ENCODE results near the gene ADCK2. TPM values are rescaled to one million over a fixed set of nuclear protein-coding genes. Genes with fewer than 3 reads are reported as not detected.
"Not testable (repeated sequence)": the region's sequence is repeated elsewhere in the genome, so short reads cannot be mapped to it uniquely, and the experiment has no call there.

ADCK2 gene
- total RNA-seq, 2 experiments from 2014 or later: 23.3 to 23.9 TPM

DNA sequence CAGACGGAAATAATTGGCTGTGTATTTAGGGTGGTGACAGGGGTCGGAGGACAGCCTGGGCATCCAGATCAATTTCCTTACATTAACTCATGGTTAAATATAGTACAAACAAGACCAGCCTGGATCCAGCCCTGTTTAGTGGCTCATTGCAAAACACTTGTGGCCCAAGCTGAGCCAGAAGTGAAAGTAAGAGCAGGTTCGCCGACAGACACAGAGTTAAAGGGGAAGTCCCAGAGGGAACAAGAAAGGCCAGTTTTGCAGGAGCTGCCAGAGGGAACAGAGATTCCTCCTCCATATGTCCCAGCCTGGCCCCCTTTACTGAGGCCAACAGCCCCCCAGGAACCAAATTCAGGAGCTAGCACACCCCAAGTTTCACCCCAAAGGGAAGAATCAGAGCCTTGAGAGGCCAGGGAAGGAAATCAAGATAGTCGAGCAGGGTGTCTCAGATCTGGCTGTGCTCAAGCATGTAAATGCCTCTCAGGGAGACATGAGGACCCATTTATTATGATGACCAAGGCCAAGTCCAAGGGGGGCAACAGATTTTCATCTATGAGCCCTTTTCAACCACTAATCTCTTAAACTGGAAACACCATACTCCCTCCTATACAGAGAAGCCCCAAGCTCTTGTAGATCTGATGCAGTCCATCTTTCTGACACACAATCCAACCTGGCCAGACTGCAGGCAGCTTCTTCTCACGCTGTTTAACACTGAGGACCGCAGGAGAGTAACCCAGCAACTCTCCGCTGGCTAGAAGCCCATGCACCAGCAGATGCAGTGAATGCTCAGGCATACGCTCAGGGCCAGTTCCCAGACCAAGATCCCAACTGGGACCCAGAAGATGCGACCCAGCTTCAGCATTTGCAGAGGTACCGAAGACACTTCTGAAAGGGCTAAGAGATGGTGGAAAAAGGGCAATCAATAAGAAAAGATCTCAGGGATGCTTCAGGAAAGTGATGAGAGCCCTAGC, 15.9 kb upstream of the ADCK2 start:
- DNase-seq: peak; percentile 42
- peak overlapping the region; percentile 69 for H3K27ac Mint-ChIP-seq
- no peaks in the 10 kb centered on the region for H3K9me3 Mint-ChIP-seq
- H3K4me3 Mint-ChIP-seq: peak overlapping the region; percentile 67
- no peaks in the 10 kb centered on the region for H3K36me3 Mint-ChIP-seq
- H3K27me3 Mint-ChIP-seq: peaks cover 2% of the 10 kb centered on the region
- peaks cover 18% of the 10 kb centered on the region for H3K4me1 Mint-ChIP-seq

GRCh38 chr7:140657891-140658290, 14.9 kb upstream of the ADCK2 start:
- H3K4me3 Mint-ChIP-seq: no peak overlapping the region
- no peaks in the 10 kb centered on the region for H3K36me3 Mint-ChIP-seq
- peaks cover 18% of the 10 kb centered on the region for H3K4me1 Mint-ChIP-seq
- H3K9me3 Mint-ChIP-seq: no peaks in the 10 kb centered on the region
- no peaks in the 10 kb centered on the region for H3K27me3 Mint-ChIP-seq
- no peak overlapping the region for H3K27ac Mint-ChIP-seq
- DNase-seq: no peak

GRCh38 chr7:140659856-140660255, 12.9 kb upstream of the ADCK2 start:
- peaks cover 1% of the 10 kb centered on the region for H3K9me3 Mint-ChIP-seq
- H3K4me1 Mint-ChIP-seq: peaks cover 14% of the 10 kb centered on the region
- no peak overlapping the region for H3K4me3 Mint-ChIP-seq
- H3K27me3 Mint-ChIP-seq: no peaks in the 10 kb centered on the region
- H3K27ac Mint-ChIP-seq: no peak overlapping the region
- H3K36me3 Mint-ChIP-seq: no peaks in the 10 kb centered on the region
- no peak for DNase-seq

DNA sequence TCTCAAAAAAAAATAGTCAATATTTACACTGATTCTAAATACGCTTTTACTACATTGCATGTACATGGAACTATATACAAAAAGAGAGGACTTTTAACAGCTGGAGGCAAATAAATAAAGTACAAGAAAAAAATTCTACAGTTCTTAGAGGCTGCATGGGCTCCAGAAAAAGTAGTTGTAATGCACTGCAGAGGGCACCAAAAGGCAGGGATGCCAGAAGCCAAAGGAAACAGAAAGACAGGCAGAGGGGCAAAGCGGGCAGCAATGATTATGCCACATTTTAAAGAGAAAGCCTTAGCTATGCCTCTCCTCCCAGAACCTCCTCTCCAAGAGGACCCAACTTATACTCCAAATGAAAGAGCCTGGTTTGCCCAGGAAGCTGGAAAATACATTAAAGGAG, 11.6 kb upstream of the ADCK2 start:
- DNase-seq: no peak
- H3K4me3 Mint-ChIP-seq: no peak overlapping the region
- no peaks in the 10 kb centered on the region for H3K36me3 Mint-ChIP-seq
- H3K27ac Mint-ChIP-seq: no peak overlapping the region
- no peaks in the 10 kb centered on the region for H3K27me3 Mint-ChIP-seq
- peaks cover 10% of the 10 kb centered on the region for H3K4me1 Mint-ChIP-seq
- peaks cover 1% of the 10 kb centered on the region for H3K9me3 Mint-ChIP-seq

GRCh38 chr7:140662938-140663337, 9.8 kb upstream of the ADCK2 start:
- H3K9me3 Mint-ChIP-seq, H3K27me3 Mint-ChIP-seq: not testable (repeated sequence)

DNA sequence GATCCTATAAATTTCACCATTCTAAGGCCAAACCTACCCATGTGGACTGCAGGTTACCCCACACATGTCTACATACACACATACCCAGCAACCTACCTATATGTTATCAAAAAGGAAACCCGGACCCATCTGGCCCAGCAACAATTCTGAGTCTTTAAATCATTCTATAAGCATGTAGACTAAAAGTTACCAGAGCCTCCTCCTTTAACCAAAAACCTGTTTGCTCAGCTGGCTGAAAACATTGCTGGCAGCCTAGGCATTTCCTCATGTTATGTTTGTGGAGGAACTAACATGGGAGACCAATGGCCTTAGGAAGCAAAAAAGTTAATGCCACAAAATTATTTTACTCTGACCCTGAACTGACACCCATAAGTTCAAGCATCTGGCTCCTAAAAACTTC, 5.3 kb upstream of the ADCK2 start:
- DNase-seq: no peak
- Mint-ChIP-seq H3K4me1 (peaks cover 5% of the 10 kb centered on the region), H3K36me3 (no peaks in the 10 kb centered on the region), H3K9me3 (peaks cover 1% of the 10 kb centered on the region), H3K27ac (no peak overlapping the region), H3K4me3 (no peak overlapping the region), H3K27me3 (no peaks in the 10 kb centered on the region)

More at GRCh38 chr7:140662938-140663337, 9.8 kb upstream of the ADCK2 start:
- not testable (repeated sequence) for H3K27ac Mint-ChIP-seq, H3K4me1 Mint-ChIP-seq, H3K36me3 Mint-ChIP-seq, H3K4me3 Mint-ChIP-seq, DNase-seq

DNA sequence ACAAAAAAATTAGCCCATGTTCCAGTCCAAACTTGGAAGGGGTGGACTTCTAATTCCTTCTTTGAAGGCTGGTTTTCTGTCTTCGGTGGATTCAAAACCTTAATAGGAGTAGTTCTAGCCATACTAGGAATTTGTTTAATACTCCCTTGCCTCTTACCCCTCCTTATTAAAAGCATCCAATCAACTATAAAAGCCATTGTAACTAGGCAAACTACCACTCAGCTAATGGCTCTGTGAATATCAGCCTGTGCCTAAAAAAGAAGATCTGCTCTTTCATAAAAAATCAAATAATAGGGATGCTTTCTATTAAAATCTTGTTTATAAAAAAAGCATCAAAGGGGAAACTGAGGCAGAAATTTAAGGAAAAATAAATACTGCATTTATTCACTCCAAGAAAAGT, 4.1 kb upstream of the ADCK2 start:
- no peaks in the 10 kb centered on the region for H3K36me3 Mint-ChIP-seq
- H3K4me1 Mint-ChIP-seq: peaks cover 7% of the 10 kb centered on the region
- DNase-seq: no peak
- no peak overlapping the region for H3K27ac Mint-ChIP-seq
- no peaks in the 10 kb centered on the region for H3K9me3 Mint-ChIP-seq
- H3K4me3 Mint-ChIP-seq: no peak overlapping the region
- H3K27me3 Mint-ChIP-seq: no peaks in the 10 kb centered on the region

DNA sequence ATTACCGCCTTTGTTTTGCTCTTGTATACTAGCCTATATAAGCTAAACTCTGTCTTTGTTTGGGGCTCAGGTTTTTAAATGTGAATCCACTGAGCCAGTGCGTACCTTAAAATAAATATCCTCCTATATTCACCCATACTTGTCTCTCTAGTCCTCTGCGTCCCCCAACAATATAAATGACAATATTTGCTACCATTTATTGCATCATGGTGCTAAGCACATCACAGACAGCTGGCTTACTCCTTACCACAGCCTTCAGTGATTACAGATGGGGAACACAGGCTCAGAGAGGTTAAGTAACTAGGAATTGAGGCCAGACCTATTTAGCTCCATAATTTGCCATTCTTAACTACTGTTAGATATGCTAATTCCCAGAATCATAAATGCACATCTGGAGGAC, 3.4 kb upstream of the ADCK2 start:
- H3K27me3 Mint-ChIP-seq: no peaks in the 10 kb centered on the region
- H3K36me3 Mint-ChIP-seq: no peaks in the 10 kb centered on the region
- H3K4me3 Mint-ChIP-seq: no peak overlapping the region
- H3K9me3 Mint-ChIP-seq: no peaks in the 10 kb centered on the region
- DNase-seq: no peak
- no peak overlapping the region for H3K27ac Mint-ChIP-seq
- peaks cover 13% of the 10 kb centered on the region for H3K4me1 Mint-ChIP-seq

DNA sequence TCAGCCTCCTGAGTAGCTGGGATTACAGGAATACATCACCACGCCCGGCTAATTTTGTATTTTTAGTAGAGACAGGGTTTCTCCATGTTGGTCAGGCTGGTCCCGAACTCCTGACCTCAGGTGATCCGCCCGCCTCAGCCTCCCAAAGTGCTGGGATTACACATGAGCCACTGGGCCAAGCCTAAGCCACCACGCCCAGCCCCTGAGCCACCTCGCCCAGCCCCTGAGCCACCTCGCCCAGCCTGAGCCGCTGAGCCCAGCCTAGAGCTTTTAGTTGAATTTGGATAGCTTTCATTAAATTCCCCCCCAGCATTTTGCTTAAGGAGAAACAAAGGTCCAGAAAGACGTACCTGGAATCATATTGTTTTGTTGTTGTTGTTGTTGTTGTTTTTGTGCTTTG, 2.9 kb upstream of the ADCK2 start:
- H3K27me3 Mint-ChIP-seq, H3K4me3 Mint-ChIP-seq, H3K27ac Mint-ChIP-seq, H3K36me3 Mint-ChIP-seq, H3K9me3 Mint-ChIP-seq, DNase-seq: not testable (repeated sequence)
- H3K4me1 Mint-ChIP-seq: peaks cover 17% of the 10 kb centered on the region

GRCh38 chr7:140670343-140670935, 2.3 kb upstream of the ADCK2 start:
- DNase-seq: no peak
- Mint-ChIP-seq H3K36me3 (peaks cover 4% of the 10 kb centered on the region), H3K9me3 (no peaks in the 10 kb centered on the region), H3K27ac (no peak overlapping the region), H3K4me3 (no peak overlapping the region), H3K4me1 (peaks cover 21% of the 10 kb centered on the region), H3K27me3 (no peaks in the 10 kb centered on the region)

DNA sequence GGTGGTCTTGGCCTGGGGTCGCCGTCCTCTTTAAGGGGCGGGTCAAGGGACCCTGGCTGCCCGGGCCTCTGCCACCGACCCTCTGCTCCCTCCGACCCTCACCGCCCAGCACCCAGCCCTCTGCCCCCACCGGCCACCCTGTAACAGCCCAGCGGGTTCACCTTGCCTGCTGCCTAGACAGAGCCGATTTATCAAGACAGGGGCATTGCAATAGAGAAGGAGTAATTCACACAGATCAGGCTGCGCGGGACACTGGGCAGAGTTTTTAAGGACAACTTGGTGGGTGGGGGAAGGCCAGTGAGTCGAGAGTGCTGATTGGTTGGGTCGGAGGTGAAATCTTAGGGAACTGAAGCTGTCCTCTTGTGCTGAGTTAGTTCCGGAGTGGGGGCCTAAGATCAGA, 779 bp upstream of the ADCK2 start:
- Mint-ChIP-seq H3K27me3 (no peaks in the 10 kb centered on the region), H3K9me3 (no peaks in the 10 kb centered on the region), H3K4me1 (peaks cover 27% of the 10 kb centered on the region), H3K27ac (peak overlapping the region; percentile 76), H3K4me3 (peak overlapping the region; percentile 74), H3K36me3 (peaks cover 10% of the 10 kb centered on the region)
- DNase-seq: no peak

DNA sequence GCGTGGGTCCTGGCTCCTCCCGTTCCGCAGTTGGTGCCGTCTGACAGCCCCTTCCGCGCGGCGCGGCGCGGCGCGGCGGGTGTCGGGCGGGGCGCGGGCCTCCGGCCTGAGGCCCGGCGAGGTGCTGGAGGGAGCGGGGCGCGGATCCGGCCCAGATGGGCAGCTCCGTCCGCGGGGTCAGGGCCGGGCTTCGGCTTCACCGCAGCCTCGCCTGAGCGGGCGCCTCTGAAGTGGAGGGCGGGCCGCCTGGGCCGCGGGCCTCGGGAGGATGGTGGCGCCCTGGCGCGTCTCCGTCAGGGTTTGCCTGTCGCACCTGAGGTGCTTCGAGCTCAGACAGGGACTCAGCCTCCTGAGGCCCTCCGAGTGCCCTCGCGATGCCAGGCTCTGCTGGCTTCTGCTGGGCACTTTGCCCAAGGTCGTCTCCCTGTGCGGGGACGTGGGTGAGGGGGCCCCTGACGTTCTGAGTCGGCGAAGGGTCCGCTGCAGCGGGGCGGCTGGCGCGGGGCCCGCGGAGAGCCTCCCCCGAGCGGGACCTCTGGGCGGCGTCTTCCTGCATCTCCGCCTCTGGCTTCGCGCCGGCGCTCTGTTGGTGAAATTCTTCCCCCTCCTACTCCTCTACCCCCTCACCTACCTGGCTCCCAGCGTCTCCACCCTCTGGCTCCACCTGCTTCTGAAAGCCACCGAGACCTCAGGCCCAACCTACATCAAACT, 473 bp downstream of the ADCK2 start:
- H3K27me3 Mint-ChIP-seq: no peaks in the 10 kb centered on the region
- no peaks in the 10 kb centered on the region for H3K9me3 Mint-ChIP-seq
- DNase-seq: peak; percentile 63
- peak overlapping the region; percentile 89 for H3K4me3 Mint-ChIP-seq
- peaks cover 10% of the 10 kb centered on the region for H3K36me3 Mint-ChIP-seq
- H3K4me1 Mint-ChIP-seq: peaks cover 27% of the 10 kb centered on the region
- H3K27ac Mint-ChIP-seq: peak overlapping the region; percentile 76

GRCh38 chr7:140673774-140674155, 1.0 kb downstream of the ADCK2 start:
- H3K27ac Mint-ChIP-seq: peak overlapping the region; percentile 76
- H3K4me3 Mint-ChIP-seq: peak overlapping the region; percentile 89
- no peaks in the 10 kb centered on the region for H3K27me3 Mint-ChIP-seq
- peaks cover 14% of the 10 kb centered on the region for H3K36me3 Mint-ChIP-seq
- DNase-seq: no peak
- no peaks in the 10 kb centered on the region for H3K9me3 Mint-ChIP-seq
- peaks cover 27% of the 10 kb centered on the region for H3K4me1 Mint-ChIP-seq

DNA sequence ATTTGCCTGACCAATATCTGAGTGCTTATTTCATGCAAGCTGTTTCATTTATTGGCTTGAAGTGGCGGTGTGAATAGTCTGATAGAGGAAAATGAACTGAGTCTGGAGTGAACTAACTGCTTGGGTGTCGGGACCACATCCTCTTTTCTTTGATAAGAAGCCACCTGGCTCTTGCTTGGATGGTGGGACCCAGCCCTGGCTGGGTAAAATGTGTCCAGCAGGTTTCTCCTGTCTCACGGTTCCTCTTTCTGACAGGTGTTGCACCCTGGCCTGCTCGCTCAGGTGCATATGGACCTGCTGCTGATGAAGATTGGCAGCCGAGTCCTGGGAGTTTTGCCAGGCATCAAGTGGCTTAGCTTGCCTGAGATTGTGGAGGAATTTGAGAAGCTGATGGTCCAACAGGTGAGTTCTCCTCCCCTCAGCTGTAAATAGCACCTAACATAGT, 1.6 kb downstream of the ADCK2 start:
- H3K4me1 Mint-ChIP-seq: peaks cover 27% of the 10 kb centered on the region
- H3K27me3 Mint-ChIP-seq: no peaks in the 10 kb centered on the region
- H3K4me3 Mint-ChIP-seq: peak overlapping the region; percentile 89
- DNase-seq: no peak
- H3K9me3 Mint-ChIP-seq: no peaks in the 10 kb centered on the region
- no peak overlapping the region for H3K27ac Mint-ChIP-seq
- peaks cover 20% of the 10 kb centered on the region for H3K36me3 Mint-ChIP-seq
